Esophagus muscularis mucosa (tissue), 4 donors: Measurements from ENCODE around the gene RAB22A. TPM values are rescaled to one million over a fixed set of nuclear protein-coding genes. Genes with fewer than 3 reads are reported as not detected.
A peak's percentile ranks its signal among the peaks of the same experiment; 100 is the strongest.

ENCODE experiments used
- DNase-seq: peaks from one replicate; pipeline ENCODE4 v3.0.0-alpha.2; 2017; ENCODE audit errors: extremely low spot score
- H3K27ac ChIP-seq, 4 donors: fragments of 200-600 bp; sonication (generic); replicated peaks in 1 of 4; 1 replicate in 3 of 4; 2 replicates in 1 of 4; pipeline ENCODE4 v1.5.1; 2016 to 2019; ENCODE audit warnings: mild to moderate bottlenecking in 1 of 4
- H3K27me3 ChIP-seq, 4 donors: fragments of 200-600 bp; sonication (generic); one replicate each; pipeline versions ENCODE4 v1.5.1 to v1.6.0; 2016 to 2019
- H3K36me3 ChIP-seq, 4 donors: fragments of 200-600 bp; sonication (generic); one replicate each; pipeline ENCODE4 v1.5.1; 2016 to 2019
- H3K4me1 ChIP-seq, 4 donors: fragments of 200-600 bp; sonication (generic); one replicate each; pipeline ENCODE4 v1.5.1; 2016 to 2019
- H3K4me3 ChIP-seq, 4 donors: fragments of 200-600 bp; sonication (generic); 1 replicate in 2 of 4; 2 replicates in 2 of 4; pipeline ENCODE4 v1.5.1; 2016 to 2019; ENCODE audit warnings: mild to moderate bottlenecking in 4 of 4, moderate library complexity in 1 of 4
- H3K9me3 ChIP-seq, 4 donors: fragments of 200-600 bp; sonication (generic); 1 replicate in 3 of 4; 2 replicates in 1 of 4; pipeline ENCODE4 v1.5.1; 2016 to 2019
- CTCF ChIP-seq, 3 experiments: fragments of 200-600 bp in 2 of 3; fragments of 450-650 bp in 1 of 3; sonication (generic) in 2 of 3; IDR thresholded peaks; one replicate each; pipeline ENCODE4 v1.5.1; 2017 to 2019; ENCODE audit warnings: antibody characterized with exemption in 3 of 3, mild to moderate bottlenecking in 2 of 3, moderate library complexity in 1 of 3
- EP300 ChIP-seq: sonication (generic); formaldehyde crosslinking; IDR thresholded peaks from one replicate; pipeline ENCODE4 v1.6.1; 2017; ENCODE audit warnings: antibody characterized with exemption
- POLR2A ChIP-seq: fragments of 450-650 bp; IDR thresholded peaks from one replicate; pipeline ENCODE4 v1.6.1; 2017; ENCODE audit warnings: antibody characterized with exemption, moderate library complexity, mild to moderate bottlenecking, low read depth
- POLR2AphosphoS5 ChIP-seq, 2 donors: sonication (generic); formaldehyde crosslinking; IDR thresholded peaks; one replicate each; pipeline ENCODE4 v1.6.1; 2017; ENCODE audit warnings: antibody characterized with exemption in 2 of 2
- WGBS: methylation state at CpG from one replicate; pipeline ENCODE4 v1.1.5; 2018; 5-methylcytosine and 5-hydroxymethylcytosine counted together
- intact Hi-C: fragments of 100-400 bp; cut with DNase I; formaldehyde crosslinking; loops from one replicate; pipeline ENCODE4 v1.15.1; 2023
- total RNA-seq, 4 donors: library from RNA; depleted of rRNA; stranded (reverse); fragments of >200 nt; gene quantifications; one replicate each; pipeline versions ENCODE4 v1.1.0 to v1.2.1, GENCODE V29; 2016

Gene RAB22A
- total RNA-seq, 4 donors from 2014 or later, result 17.9 to 24.0 (median 20.4) TPM

- H3K9me3 ChIP-seq, result peaks cover 0 to 6% (median 3%) of the 10 kb centered on the region in 4 donors
- H3K4me3 ChIP-seq, result no peak overlapping the region
- 92% methylated on average over 7 of the region's 7 CpGs for WGBS
- no peaks in the 10 kb centered on the region for H3K4me1 ChIP-seq
- DNase-seq, result no peak
- H3K36me3 ChIP-seq, result no peaks in the 10 kb centered on the region
- no peak overlapping the region for H3K27ac ChIP-seq
- no peak for TF ChIP-seq POLR2AphosphoS5 (IDR thresholded peaks at IDR 0.05)
- peaks cover 0 to 18% (median 0%) of the 10 kb centered on the region in 4 donors for H3K27me3 ChIP-seq
- intact Hi-C loops, result no loop called here
Observed at GRCh38 chr20:58381627-58382026, 72.1 kb downstream of the RAB22A start.

- TF ChIP-seq POLR2A (no peak), CTCF (IDR thresholded peaks at IDR 0.05) (no peak), POLR2AphosphoS5 (IDR thresholded peaks at IDR 0.05) (no peak), EP300 (no peak)
- 86% methylated on average over 4 of the region's 4 CpGs for WGBS
- H3K9me3 ChIP-seq, result peaks cover 0 to 6% (median 3%) of the 10 kb centered on the region in 4 donors
- no peaks in the 10 kb centered on the region for H3K36me3 ChIP-seq
- no peak overlapping the region for H3K27ac ChIP-seq
- H3K27me3 ChIP-seq, result peaks cover 0 to 14% (median 0%) of the 10 kb centered on the region in 4 donors
- intact Hi-C loops, result no loop called here
- DNase-seq, result no peak
- no peaks in the 10 kb centered on the region for H3K4me1 ChIP-seq
- no peak overlapping the region for H3K4me3 ChIP-seq
Observed at GRCh38 chr20:58382096-58382495, 72.6 kb downstream of the RAB22A start.

GRCh38 chr20:58384821-58385220, 75.3 kb downstream of the RAB22A start:
- WGBS, result 96% methylated on average over 5 of the region's 5 CpGs
- peaks cover 0 to 10% (median 0%) of the 10 kb centered on the region in 4 donors for H3K27me3 ChIP-seq
- intact Hi-C loops, result loop anchor here (5.0 kb wide), 1 partner anchor 73 kb away; no protein-coding TSS in a partner anchor
- peaks cover under 1 to 7% (median 1%) of the 10 kb centered on the region in 4 donors for H3K4me1 ChIP-seq
- H3K4me3 ChIP-seq, result no peak overlapping the region
- peaks cover 0 to 6% (median 3%) of the 10 kb centered on the region in 4 donors for H3K9me3 ChIP-seq
- no peak overlapping the region for H3K27ac ChIP-seq
- TF ChIP-seq POLR2A (no peak), POLR2AphosphoS5 (IDR thresholded peaks at IDR 0.05) (no peak), CTCF (IDR thresholded peaks at IDR 0.05) (no peak), EP300 (no peak)
- no peak for DNase-seq
- no peaks in the 10 kb centered on the region for H3K36me3 ChIP-seq

- intact Hi-C loops, result loop anchor here (5.0 kb wide), 1 partner anchor 76 kb away; no protein-coding TSS in a partner anchor
- DNase-seq, result no peak
- WGBS, result 72% methylated on average over 4 of the region's 4 CpGs
- no peak for TF ChIP-seq CTCF (IDR thresholded peaks at IDR 0.05)
- no peak for TF ChIP-seq EP300
- no peak for TF ChIP-seq POLR2AphosphoS5 (IDR thresholded peaks at IDR 0.05)
- TF ChIP-seq POLR2A, result no peak
- Histone ChIP-seq H3K4me3 (peak overlapping the region; percentile 78 to 85 (median 84)), H3K27ac (peak overlapping the region; percentile 90 to 95 (median 93)), H3K27me3 (no peaks in the 10 kb centered on the region), H3K9me3 (no peaks in the 10 kb centered on the region), H3K4me1 (peaks cover 31 to 40% (median 34%) of the 10 kb centered on the region in 4 donors), H3K36me3 (peaks cover 0 to 4% (median 0%) of the 10 kb centered on the region in 4 donors)
Observed at GRCh38 chr20:58388028-58388601, 78.6 kb downstream of the RAB22A start.

GRCh38 chr20:58388882-58389323, 79.4 kb downstream of the RAB22A start, which contains the start of gene VAPB:
TSS of gene VAPB (plus strand) at chr20:58389229. CDS start at chr20:58389460, 231 bp downstream.
- Histone ChIP-seq H3K4me1 (peaks cover 38 to 48% (median 42%) of the 10 kb centered on the region in 4 donors), H3K36me3 (peaks cover 0 to 4% (median 0%) of the 10 kb centered on the region in 4 donors), H3K27me3 (no peaks in the 10 kb centered on the region), H3K9me3 (no peaks in the 10 kb centered on the region), H3K4me3 (peak within 1 kb of the TSS; percentile 78 to 85 (median 84)), H3K27ac (peak within 1 kb of the TSS; percentile 90 to 95 (median 93))
- intact Hi-C loops, result loop anchor here (5.0 kb wide), 1 partner anchor 77 kb away; no protein-coding TSS in a partner anchor
- peak; percentile 94 to 96 for TF ChIP-seq POLR2AphosphoS5 (IDR thresholded peaks at IDR 0.05)
- TF ChIP-seq POLR2A, result peak; percentile 43
- TF ChIP-seq EP300, result peak; percentile 75
- peak in 2 of 3 experiments; percentile 10 for TF ChIP-seq CTCF (IDR thresholded peaks at IDR 0.05)
- DNase-seq, result peak; percentile 98
- 0% methylated on average over 9 of the region's 51 CpGs for WGBS
